Stimulated activated CD4-positive, alpha-beta T cell treated with anti-CD3 and anti-CD28 coated beads, Interleukin-1b, Interleukin-23, amount 100 ng/mL, for 24 hours (primary cell): ENCODE results near the gene GJB5.
"Not testable (repeated sequence)": the region's sequence is repeated elsewhere in the genome, so short reads cannot be mapped to it uniquely, and the experiment has no call there.

Experiments
- DNase-seq, 4 experiments: peaks; one replicate each; pipeline ENCODE4 v3.0.0-alpha.2; 2020; ENCODE audit warnings: low read depth in 4 of 4, low spot score in 1 of 4

GJB5 gene

DNA sequence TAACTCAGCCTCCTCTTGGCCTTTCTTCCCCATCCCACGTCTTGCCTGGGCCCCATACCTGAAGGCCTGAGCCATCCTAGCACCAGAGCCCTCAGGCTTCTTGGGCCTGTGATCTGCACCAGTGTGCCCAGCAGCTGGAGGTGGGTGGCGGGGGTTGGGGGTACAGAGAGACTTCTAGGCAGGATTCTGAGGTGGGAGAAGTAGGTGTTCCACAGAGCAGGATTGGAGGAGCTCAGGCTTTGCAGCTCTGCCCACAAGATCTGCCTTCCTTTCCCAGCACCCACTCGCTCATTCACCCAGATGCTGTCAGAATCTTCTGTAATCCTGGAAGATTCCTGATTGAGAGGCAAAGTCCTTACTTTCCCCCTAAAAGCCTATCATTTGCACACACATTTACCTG is 10.0 kb upstream of the GJB5 start:
- no peak for DNase-seq

DNA sequence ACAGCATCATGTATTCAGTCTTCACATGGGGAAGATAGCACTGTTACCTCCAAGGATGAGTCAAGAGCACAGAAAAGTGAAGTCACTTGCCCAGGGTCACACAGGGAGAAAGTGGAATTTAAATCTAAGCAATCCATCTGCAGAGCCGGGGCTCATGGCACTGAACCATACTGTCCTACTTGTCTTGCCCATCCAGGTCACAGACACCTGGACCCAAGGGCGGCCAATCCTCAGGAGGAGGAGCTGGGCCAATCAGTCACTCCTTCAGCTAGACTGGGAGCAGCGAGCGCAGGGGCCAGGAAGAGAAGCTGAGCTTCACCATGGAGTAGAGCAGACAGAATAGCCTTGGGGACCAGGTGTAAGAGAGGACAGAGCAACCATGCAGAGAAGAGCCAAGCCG is 9.2 kb upstream of the GJB5 start:
- DNase-seq: no peak

DNA sequence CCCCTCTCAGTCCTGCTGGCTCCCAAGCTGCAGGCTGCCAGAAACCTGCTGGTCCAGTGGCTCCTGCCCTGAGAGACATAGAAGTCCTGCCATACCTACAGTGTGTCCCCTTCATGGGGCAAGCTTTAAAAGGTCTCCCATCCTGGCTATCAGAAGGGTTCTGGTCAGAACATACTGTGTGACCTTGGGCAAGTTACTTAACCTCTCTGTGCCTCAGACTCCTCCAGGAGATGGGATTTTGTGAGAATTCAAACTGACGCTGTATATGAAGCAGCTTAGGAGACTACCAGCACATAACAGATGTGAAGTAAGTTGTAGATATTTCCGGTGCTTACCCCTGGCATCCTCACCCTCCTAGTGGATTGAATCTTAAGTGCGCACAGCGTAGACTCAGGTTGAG is 8.7 kb upstream of the GJB5 start:
- DNase-seq: no peak

DNA sequence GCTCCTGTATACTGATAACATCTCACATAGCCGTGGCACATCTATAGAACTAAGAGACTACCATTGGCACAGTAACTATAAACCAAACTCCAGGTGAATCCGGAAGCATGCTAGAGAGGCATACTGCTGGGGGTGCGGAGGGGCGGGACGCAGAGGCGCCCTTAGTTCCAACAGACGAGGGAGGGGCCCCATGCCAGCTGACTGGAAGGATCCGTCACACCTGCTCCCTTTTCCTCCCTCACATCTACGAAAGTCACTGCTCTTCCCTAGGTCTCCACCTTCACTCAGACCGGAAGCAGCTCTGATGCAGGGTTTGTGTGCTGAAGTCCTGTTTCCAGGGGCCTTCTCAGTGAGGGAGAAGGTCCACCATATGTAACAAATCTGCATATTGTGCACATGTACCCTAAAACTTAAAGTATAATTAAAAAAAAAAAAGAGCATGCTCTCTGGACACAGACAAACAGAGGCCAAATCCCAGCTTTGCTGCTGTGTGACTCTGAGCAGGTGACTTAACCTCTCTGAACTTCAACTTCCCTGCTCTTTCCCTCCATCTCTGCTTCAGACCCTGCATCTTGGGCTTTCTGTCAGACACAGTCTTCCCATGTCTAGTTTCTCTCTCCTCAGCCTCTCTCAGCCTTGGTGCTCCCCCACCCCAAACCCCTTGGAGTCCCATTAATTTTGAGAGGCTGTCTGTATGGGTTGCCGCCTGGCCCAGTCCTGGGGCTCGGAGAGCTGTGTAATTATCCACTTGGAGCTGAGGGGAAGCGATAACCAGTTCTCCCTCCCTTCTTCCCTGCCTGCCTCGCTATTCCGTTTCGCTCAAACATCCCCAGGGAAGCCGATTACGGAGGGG is 7.8 kb upstream of the GJB5 start:
- DNase-seq: no peak

DNA sequence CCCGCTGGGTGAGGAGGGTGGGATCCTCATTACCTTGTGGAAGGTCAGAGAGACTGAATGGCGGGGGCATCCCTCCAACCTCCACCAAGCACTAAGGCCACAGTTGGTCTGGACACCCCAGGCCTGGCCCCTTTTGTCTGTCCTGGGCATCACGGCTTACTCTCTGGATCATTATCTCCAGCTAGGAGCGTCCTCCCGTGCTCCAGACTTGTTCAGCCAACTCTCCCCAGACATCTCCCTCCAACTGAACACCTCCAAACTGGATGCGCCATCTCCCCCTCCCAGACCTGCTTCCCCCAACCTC is 7.3 kb upstream of the GJB5 start:
- no peak for DNase-seq

DNA sequence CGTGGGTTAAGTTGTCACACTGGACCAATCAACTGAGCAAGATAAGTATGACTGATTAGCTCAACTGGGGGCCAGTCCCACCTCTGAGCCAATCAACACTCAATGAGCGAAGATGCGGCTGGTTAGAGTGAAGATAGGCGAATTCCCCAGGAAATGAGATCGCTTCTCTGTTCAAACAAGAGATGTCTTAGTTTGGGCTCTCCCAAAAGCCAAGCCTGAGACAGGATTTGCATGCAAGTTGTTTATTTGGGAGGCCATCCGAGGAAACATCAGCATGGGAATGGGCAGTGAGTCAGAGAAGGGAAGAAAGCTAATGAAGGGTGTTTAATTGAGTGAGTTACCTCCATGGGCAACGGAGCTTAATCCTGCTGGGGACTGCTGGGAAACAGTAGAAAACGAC is 4.9 kb upstream of the GJB5 start:
- no peak for DNase-seq

DNA sequence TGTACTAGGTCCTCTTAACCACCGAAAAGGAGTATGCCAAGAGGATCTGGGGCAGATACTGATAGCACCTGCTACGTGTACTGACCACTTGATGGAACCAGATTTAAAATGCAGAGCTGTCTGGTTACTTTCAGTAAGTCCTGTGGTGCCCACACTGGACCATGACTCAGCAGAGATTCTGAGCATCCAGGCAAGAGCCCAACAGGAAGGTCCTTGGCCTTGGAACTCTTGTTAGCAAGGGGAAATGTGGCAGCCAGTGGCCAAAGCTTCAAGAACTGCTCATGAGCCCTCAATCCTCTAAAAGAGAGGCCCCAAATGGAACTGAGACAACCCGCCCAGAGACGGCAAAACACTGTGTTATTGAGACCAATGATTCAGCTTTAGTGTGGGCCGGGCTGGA is 4.2 kb upstream of the GJB5 start:
- DNase-seq: no peak

DNA sequence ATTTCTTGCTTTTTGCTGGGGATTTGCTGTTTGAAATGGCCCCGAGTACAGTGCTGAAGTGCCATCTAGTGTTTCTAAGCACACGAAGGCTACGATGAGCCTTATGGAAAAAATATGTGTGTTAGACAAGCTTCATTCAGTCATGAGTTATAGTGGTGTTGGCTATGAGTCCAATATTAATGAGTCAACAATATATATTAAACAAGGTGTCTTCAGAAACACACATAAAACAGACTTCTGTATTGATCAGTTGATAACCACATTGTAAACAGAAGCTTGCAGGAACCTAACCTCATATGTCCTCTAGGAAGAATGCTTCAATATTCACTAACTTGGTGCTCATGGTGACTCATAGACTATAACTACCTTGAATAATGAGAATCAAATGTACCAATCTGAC is 1.7 kb upstream of the GJB5 start:
- DNase-seq: no peak

DNA sequence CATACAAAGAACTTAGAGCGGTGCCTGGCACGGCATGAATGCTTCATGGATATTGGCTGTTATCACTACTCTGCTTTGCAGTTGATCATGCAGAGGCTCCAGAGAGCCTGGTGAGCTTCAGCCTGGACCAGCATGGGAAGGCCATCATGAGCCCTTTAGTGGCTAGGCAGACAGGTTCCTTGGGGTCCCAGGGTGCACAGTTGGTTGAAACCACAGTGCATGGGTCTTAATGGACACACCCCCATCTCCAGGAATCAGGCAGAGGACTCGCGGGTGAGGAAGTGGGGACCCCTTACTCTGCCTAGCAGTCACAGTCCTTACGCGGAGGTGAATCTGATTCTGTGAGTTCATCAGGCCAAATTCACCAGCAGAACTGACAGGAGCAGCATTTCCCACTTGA is 1.1 kb downstream of the GJB5 start:
- no peak for DNase-seq

DNA sequence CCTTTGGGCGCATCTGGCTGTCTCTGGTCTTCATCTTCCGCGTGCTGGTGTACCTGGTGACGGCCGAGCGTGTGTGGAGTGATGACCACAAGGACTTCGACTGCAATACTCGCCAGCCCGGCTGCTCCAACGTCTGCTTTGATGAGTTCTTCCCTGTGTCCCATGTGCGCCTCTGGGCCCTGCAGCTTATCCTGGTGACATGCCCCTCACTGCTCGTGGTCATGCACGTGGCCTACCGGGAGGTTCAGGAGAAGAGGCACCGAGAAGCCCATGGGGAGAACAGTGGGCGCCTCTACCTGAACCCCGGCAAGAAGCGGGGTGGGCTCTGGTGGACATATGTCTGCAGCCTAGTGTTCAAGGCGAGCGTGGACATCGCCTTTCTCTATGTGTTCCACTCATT is 2.5 kb downstream of the GJB5 start:
- no peak for DNase-seq

DNA sequence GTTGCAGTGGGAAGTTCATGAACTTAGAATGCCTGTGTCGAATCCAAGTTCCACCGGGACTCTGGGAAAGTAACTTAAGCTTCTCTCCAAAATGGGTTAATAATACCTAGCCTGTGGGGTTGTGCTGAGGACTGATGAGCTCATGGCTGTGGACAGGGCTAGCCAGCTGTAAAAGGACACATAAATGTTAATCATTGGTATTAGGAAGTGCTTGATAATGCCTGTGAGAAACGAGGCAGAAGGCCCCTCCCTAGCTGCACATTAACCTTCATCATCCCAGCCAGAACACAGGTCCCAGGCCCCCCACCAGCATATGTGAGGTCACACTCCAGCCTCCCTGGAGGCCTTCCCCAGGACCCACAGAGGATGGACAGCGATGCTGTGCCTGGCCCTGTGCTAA is 3.9 kb downstream of the GJB5 start:
- DNase-seq: no peak

DNA sequence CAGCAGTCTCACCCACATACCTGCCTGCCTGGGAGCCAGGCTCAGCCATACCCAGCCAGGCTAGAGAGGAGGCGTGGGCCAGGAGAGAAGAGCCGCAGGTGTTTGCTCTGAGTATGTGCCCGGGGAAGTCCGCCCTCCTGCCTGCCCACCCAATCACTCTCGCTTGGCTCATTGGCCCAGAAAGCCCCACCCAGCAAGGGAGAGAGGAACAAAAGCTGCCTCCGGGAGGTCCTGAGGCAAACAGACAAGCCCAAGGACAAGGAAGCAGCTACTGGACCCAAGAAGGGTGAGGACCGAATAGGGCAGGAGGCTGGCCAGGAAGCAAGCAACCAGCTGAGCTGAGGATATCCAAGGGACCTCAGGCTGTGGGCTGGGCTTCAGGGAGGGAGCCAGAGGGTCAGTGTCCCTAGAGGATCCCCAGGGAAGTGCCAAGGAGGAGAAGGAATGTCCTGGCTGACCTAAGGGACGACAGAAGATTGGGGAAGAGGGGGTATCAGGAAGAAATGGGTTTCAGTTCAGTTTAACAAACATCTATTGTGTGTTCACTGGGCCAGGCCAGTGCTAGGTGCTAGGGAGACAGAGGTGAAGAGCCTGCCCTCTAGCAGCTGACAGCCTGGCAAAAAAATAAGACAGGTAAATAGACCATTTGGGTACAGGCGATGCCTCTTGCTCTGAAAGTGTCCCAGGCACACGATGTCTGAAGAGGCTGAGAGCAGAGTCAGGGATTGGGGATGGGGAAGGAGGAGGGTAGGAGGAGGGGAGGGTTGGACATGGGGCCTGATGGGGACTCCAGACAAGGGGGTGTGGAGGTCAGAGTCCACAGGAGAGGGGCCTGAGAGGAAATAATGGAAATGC is 4.9 kb downstream of the GJB5 start, which contains the start of gene GJB4:
GJB4 (plus strand) TSS at position 238 of the 855 bp plus-strand sequence. CDS start 1,515 bp downstream, outside the sequence.
- DNase-seq: no peak

DNA sequence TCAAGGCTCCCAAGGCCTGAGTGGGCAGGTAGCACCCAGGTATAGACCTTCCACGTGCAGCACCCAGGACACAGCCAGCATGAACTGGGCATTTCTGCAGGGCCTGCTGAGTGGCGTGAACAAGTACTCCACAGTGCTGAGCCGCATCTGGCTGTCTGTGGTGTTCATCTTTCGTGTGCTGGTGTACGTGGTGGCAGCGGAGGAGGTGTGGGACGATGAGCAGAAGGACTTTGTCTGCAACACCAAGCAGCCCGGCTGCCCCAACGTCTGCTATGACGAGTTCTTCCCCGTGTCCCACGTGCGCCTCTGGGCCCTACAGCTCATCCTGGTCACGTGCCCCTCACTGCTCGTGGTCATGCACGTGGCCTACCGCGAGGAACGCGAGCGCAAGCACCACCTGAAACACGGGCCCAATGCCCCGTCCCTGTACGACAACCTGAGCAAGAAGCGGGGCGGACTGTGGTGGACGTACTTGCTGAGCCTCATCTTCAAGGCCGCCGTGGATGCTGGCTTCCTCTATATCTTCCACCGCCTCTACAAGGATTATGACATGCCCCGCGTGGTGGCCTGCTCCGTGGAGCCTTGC is 6.4 kb downstream of the GJB5 start:
- no peak for DNase-seq

DNA sequence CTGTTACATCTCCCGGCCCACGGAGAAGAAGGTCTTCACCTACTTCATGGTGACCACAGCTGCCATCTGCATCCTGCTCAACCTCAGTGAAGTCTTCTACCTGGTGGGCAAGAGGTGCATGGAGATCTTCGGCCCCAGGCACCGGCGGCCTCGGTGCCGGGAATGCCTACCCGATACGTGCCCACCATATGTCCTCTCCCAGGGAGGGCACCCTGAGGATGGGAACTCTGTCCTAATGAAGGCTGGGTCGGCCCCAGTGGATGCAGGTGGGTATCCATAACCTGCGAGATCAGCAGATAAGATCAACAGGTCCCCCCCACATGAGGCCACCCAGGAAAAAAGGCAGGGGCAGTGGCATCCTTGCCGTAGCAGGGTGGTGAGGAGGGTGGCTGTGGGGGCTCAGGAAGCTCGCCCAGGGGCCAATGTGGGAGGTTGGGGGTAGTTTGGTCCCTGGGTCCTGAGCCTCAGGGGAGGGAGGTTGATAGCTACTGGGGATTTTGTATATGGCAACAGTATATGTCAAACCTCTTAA is 7.0 kb downstream of the GJB5 start:
- DNase-seq: no peak

DNA sequence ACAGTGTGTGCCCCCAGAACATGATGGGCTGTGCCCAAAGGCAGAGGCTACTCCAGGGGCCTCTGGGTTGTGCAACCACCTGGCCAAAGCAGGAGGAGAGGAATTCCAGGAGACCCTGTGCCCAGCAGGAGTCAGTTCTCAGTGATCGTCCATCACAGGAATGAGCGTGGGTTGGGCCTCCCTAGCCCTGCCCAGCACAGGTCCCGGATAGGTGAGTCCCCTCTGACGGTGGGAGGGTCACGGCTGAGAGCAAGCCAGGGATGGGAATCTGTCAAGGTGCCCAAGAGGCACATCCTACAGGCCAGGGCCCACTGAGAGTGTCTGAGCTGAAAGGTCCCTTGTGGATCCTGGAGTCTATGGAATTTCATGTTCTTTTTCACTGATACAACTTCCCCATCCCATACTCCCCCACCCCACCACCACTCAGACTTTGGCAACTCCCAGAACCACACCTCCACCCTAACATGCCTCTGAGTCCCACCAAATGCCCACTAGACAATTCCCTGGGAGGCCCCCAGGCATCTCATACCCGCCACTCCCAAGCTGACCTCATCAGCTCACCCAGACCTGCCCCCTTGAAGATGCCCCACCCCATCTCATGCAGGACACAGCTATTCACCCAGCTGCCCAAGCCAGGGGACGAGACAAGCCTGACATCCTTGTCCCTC is 7.8 kb downstream of the GJB5 start:
- no peak for DNase-seq

DNA sequence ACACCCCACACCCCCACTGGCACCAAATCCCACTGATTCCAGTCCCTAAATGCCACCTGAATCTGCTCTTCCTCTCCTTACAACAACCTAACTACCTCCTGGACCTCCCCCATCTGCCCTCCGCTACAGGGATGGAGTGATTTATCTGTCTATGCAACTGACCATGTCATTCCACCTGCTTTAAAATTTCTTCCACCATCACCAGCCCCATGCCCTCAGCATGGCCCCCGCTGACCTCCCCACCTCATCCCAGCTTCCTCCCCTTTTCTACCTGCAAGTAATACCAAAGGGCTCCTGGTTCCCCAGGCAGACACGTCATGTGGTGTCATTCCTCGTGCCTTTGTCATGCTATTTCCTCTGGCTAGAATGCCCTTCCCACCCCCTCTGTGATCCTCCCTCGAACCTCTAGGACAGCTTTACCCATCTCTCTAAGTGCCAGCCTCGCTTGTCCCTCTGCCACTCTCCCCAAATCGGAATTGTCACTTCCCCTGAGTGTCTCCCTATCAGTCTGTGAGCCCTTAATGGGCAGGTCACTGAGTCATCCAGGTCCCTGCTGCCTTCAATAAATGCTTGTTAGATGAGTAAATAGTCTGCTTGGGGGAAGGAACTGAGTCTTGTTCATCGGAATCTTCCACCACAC is 8.4 kb downstream of the GJB5 start:
- no peak for DNase-seq

DNA sequence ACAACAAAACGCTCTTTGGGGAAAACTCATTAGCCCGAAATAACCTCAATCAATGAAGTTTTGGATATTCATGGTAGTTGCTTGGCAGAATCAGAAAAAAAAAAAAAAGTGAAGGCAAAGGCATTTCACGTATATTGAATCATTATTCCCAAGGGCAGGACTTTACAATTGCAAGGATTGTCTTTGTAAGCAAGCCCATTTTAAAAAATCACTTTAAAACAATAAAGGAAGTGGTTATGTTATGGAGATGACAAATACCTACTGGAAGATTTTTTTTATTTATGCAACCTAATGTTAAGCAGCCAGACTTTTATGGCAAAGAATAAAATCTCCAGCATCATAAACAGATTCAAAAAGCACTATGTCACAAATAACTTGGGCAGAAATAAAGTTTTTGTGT is 14.0 kb downstream of the GJB5 start:
- DNase-seq: no peak

DNA sequence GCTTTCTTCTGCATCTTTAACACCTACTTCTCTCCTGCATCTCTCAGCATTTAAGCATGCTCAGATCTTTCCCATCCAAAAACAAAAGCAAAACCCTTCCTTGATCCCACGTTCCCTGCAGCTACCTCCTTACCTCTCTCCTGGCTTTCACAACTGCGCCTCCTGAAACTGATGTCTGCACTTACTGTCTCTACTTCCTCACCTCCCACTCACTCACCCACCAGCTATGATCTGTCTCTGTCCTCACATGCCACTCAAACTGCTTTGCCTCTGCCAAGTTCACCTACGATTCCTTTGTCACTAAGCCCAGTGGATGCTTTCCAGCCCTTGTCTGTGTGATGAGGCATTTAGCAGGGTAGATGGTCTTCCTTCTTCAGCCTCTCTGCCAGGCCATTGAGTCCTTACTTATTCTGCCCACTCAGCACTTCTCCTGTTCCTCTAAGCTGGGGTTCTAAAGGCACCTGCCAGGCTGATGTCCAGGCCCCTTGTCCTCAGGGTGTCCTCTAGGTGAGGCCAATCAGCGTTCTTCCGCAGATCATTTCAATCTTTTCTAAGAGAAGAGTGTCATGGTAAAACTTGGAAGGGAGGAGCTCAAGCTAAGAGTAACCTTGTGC is 16.2 kb downstream of the GJB5 start:
- DNase-seq: no peak

DNA sequence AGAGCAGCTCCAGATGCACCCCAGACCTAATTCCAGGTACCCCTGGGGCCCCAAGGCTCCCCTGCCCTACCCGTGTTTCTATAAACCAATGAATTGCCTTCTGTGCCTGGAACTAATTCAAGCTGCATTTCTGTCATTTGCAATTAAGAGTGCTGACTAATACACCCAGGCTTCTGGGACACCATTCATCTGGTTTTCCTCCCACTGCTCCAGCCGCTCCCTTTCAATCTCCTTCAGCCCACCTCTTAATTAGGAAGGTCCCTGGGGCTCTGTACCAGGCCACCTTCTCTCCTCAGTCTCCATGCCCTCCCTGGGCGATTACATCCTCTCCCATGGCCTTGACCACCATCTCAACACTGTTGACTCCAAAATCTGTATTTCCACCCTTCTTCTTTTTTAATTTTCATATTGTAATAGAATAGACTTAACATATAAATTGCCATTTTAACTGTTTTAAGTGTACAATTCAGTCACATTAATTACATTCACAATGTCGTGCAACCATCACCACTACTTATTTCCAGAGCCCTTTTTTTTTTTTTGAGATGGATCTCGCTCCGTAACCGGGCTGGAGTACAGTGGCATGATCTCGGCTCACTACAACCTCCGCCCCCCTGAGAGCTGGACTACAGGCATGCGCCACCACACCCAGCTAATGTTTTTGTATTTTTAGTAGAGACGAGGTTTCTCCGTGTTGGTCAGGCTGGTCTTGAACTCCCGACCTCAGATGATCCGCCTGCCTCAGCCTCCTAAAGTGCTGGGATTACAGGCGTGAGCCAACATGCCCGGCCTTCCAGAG is 16.9 kb downstream of the GJB5 start:
- DNase-seq: no peak

DNA sequence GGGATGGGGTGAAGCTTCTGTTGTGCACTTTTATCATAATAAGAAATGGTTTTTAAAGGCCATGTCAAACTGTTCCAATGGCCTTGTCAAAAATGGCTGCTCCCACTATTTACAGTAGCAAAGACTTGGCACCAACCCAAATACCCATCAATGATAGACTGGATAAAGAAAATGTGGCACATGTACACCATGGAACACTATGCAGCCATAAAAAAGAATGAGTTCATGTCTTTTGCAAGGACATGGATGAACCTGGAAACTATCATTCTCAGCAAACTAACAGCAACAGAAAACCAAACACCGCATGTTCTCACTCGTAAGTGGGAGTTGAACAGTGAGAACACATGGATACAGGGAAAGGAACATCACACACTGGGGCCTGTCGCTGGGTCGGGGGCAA is 18.3 kb downstream of the GJB5 start:
- DNase-seq: not testable (repeated sequence)
